Adrenal gland (tissue), 5 donors: ENCODE measurements around the gene FBXL7.

Source experiments
- POLR2A ChIP-seq, 2 donors: fragments of 450-650 bp; IDR thresholded peaks; one replicate each; pipeline ENCODE4 v1.6.1; 2017; ENCODE audit warnings: antibody characterized with exemption in 2 of 2, mild to moderate bottlenecking in 2 of 2, moderate library complexity in 1 of 2
- TF ChIP-seq, protein P1 (sequence below), 6 experiments: fragments of 450-650 bp in 4 of 6; fragments of 200-600 bp in 2 of 6; sonication (generic) in 1 of 6; IDR thresholded peaks; 1 replicate in 5 of 6; 2 replicates in 1 of 6; pipeline versions ENCODE4 v1.5.1 to v1.8.0; 2016 to 2021; ENCODE audit warnings: antibody characterized with exemption in 6 of 6, mild to moderate bottlenecking in 2 of 6, moderate library complexity in 1 of 6
- donor health status: DM: no; HTN: no; CAD: no.

DNA sequence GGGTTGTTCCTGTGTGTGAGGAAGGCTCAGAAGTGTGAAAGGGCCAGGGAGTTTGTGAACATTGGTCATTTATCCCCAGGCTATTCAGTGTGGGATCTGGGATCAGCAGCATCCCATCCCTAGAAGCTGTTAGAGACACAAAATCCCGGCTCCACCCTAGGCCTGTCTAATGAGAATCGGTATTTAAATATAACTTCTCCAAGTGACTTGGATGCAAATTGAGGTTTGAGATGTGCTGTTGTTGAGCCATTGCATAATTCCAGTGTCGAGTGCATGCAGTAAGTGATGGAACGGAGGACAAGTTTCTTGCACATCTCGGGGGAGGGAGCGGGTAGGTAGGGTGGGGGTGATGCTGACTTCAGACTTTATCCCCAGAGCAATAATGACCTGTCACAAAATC, 138.3 kb downstream of the FBXL7 start:
- TF ChIP-seq, protein P1, sequence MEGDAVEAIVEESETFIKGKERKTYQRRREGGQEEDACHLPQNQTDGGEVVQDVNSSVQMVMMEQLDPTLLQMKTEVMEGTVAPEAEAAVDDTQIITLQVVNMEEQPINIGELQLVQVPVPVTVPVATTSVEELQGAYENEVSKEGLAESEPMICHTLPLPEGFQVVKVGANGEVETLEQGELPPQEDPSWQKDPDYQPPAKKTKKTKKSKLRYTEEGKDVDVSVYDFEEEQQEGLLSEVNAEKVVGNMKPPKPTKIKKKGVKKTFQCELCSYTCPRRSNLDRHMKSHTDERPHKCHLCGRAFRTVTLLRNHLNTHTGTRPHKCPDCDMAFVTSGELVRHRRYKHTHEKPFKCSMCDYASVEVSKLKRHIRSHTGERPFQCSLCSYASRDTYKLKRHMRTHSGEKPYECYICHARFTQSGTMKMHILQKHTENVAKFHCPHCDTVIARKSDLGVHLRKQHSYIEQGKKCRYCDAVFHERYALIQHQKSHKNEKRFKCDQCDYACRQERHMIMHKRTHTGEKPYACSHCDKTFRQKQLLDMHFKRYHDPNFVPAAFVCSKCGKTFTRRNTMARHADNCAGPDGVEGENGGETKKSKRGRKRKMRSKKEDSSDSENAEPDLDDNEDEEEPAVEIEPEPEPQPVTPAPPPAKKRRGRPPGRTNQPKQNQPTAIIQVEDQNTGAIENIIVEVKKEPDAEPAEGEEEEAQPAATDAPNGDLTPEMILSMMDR (IDR thresholded peaks at IDR 0.05), result no peak
- TF ChIP-seq POLR2A (IDR thresholded peaks at IDR 0.05), result no peak
